Hematopoietic multipotent progenitor cell treated with erythropoietin and hydrocortisone succinate and interleukin-3 and kit ligand, for 17 days (in vitro differentiated cells): Measurements from ENCODE around the gene NOS1AP.

Experiments used
- DNase-seq: peaks from one replicate; pipeline ENCODE4 v3.0.0-alpha.2; 2015; ENCODE audit warnings: low spot score

NOS1AP gene

GRCh38 chr1:162090378-162090777 lies 20.9 kb downstream of the NOS1AP start:
- DNase-seq, result no peak

GRCh38 chr1:162091681-162092524 lies 22.4 kb downstream of the NOS1AP start:
- DNase-seq, result no peak

GRCh38 chr1:162093095-162093494 lies 23.6 kb downstream of the NOS1AP start:
- no peak for DNase-seq

GRCh38 chr1:162094271-162094670 lies 24.8 kb downstream of the NOS1AP start:
- no peak for DNase-seq

- no peak for DNase-seq
These were observed 25.2 kb downstream of the NOS1AP start for GRCh38 chr1:162094723-162095122.

GRCh38 chr1:162107911-162108310 lies 38.4 kb downstream of the NOS1AP start:
- no peak for DNase-seq

GRCh38 chr1:162108426-162108825 lies 38.9 kb downstream of the NOS1AP start:
- DNase-seq, result no peak

- no peak for DNase-seq
These were observed 41.4 kb downstream of the NOS1AP start for GRCh38 chr1:162110910-162111309.

- DNase-seq, result no peak
These were observed 42.1 kb downstream of the NOS1AP start for GRCh38 chr1:162111572-162111971.

- no peak for DNase-seq
These were observed 43.9 kb downstream of the NOS1AP start for GRCh38 chr1:162113419-162113818.

- no peak for DNase-seq
These were observed 47.7 kb downstream of the NOS1AP start for GRCh38 chr1:162117039-162117774.

GRCh38 chr1:162118063-162118462 lies 48.6 kb downstream of the NOS1AP start:
- no peak for DNase-seq

- no peak for DNase-seq
These were observed 59.3 kb downstream of the NOS1AP start for GRCh38 chr1:162128693-162129356.

GRCh38 chr1:162130308-162130707 lies 60.8 kb downstream of the NOS1AP start:
- no peak for DNase-seq

GRCh38 chr1:162131400-162132321 lies 62.2 kb downstream of the NOS1AP start:
- no peak for DNase-seq

- DNase-seq, result no peak
These were observed 64.1 kb downstream of the NOS1AP start for GRCh38 chr1:162133566-162133965.

- DNase-seq, result no peak
These were observed 65.2 kb downstream of the NOS1AP start for GRCh38 chr1:162134646-162135045.

GRCh38 chr1:162135271-162135775 lies 65.8 kb downstream of the NOS1AP start:
- no peak for DNase-seq

- DNase-seq, result no peak
These were observed 67.3 kb downstream of the NOS1AP start for GRCh38 chr1:162136760-162137159.

- no peak for DNase-seq
These were observed 67.9 kb downstream of the NOS1AP start for GRCh38 chr1:162137179-162137960.

GRCh38 chr1:162138112-162138511 lies 68.6 kb downstream of the NOS1AP start:
- no peak for DNase-seq
